A673 (cell line): ENCODE results near the gene CHCHD1. TPM values are rescaled to one million over a fixed set of nuclear protein-coding genes. Genes with fewer than 3 reads are reported as not detected.
"Not testable (repeated sequence)": the region's sequence is repeated elsewhere in the genome, so short reads cannot be mapped to it uniquely, and the experiment has no call there.

Source experiments
- BruUV-seq: library from RNA; stranded (reverse); fragments of 400-500 nt; replicated peaks from 2 replicates; lab custom pipeline; 2021; lab: Mats Ljungman, UMichigan
- CTCF ChIA-PET: fragments of 300-600 bp; sonication (Branson Sonifier 250); formaldehyde crosslinking; loops from one replicate; lab custom pipeline; 2022; ENCODE audit warnings: antibody characterized with exemption; lab: Charles Lee
- POLR2A ChIA-PET: fragments of 300-600 bp; sonication (Branson Sonifier 250); formaldehyde crosslinking; loops from one replicate; lab custom pipeline; 2022; ENCODE audit warnings: antibody characterized with exemption; ENCODE audit not compliant: low non-redundant PET; lab: Charles Lee
- DNase-seq: peaks from one replicate; pipeline ENCODE4 v3.0.0-alpha.2; 2015; ENCODE audit warnings: low spot score
- H3K27ac ChIP-seq: fragments of 200-600 bp; sonication (generic); 2 replicates; pipeline ENCODE4 v1.5.1; 2016; ENCODE audit warnings: mixed run types, low read depth, mild to moderate bottlenecking, mixed read lengths, antibody characterized with exemption, low read length; ENCODE audit not compliant: poor library complexity, severe bottlenecking
- H3K27me3 ChIP-seq: fragments of 200-600 bp; sonication (generic); replicated peaks from 2 replicates; pipeline ENCODE4 v1.6.1; 2017; ENCODE audit warnings: mixed run types, low read depth, mild to moderate bottlenecking, mixed read lengths, antibody characterized with exemption, low read length; ENCODE audit not compliant: insufficient read depth, poor library complexity
- H3K36me3 ChIP-seq: fragments of 200-600 bp; sonication (generic); 2 replicates; pipeline ENCODE4 v1.6.1; 2016; ENCODE audit warnings: mixed run types, mild to moderate bottlenecking, mixed read lengths, antibody characterized with exemption, low read length; ENCODE audit not compliant: insufficient read depth, poor library complexity, severe bottlenecking
- H3K4me1 ChIP-seq: fragments of 200-600 bp; sonication (generic); 2 replicates; pipeline ENCODE4 v1.6.1; 2017; ENCODE audit warnings: mixed run types, mild to moderate bottlenecking, mixed read lengths, antibody characterized with exemption, low read length; ENCODE audit not compliant: insufficient read depth, poor library complexity, severe bottlenecking
- H3K4me3 ChIP-seq: fragments of 200-600 bp; sonication (generic); 2 replicates; pipeline ENCODE4 v1.5.1; 2016; ENCODE audit warnings: low read depth, mixed run types, mild to moderate bottlenecking, mixed read lengths, low read length; ENCODE audit not compliant: poor library complexity, severe bottlenecking
- H3K9me3 ChIP-seq: fragments of 200-600 bp; sonication (generic); 2 replicates; pipeline ENCODE4 v1.6.1; 2016; ENCODE audit warnings: mixed run types, low read depth, mild to moderate bottlenecking, mixed read lengths, antibody characterized with exemption, low read length; ENCODE audit not compliant: poor library complexity, severe bottlenecking
- CTCF ChIP-seq: fragments of 300-800, 200-600 bp; sonication (generic); conservative IDR thresholded peaks from 2 replicates; pipeline ENCODE4 v1.5.1; 2017; ENCODE audit warnings: low read depth, mild to moderate bottlenecking, antibody characterized with exemption, low read length, moderate library complexity, mixed read lengths
- EZH2 ChIP-seq: fragments of 200-600 bp; sonication (generic); IDR thresholded peaks from 2 replicates; pipeline ENCODE4 v1.6.1; 2017; ENCODE audit warnings: borderline replicate concordance, low read depth, mild to moderate bottlenecking, mixed read lengths, antibody characterized with exemption, low read length; ENCODE audit not compliant: poor library complexity, severe bottlenecking
- intact Hi-C: fragments of 100-400 bp; cut with micrococcal nuclease; formaldehyde crosslinking; loops from one replicate; pipeline ENCODE4 v1.10.0; 2022; ENCODE audit not compliant: unreplicated experiment
- total RNA-seq: library from RNA; stranded (reverse); gene quantifications from 2 replicates; pipeline ENCODE4 v1.2.3, GENCODE V29; 2021

The CHCHD1 gene
- total RNA-seq, 1 experiment from 2014 or later, result 37.5 TPM

- intact Hi-C loops, result no loop called here
- Histone ChIP-seq H3K36me3 (peaks cover 3% of the 10 kb centered on the region), H3K27me3 (no peaks in the 10 kb centered on the region), H3K4me1 (no peaks in the 10 kb centered on the region), H3K27ac (no peak overlapping the region), H3K9me3 (no peaks in the 10 kb centered on the region), H3K4me3 (no peak overlapping the region)
- BruUV-seq, result no TSS peak
- CTCF ChIA-PET, result no interaction called here
- TF ChIP-seq CTCF, result no peak
- no peak for TF ChIP-seq EZH2
- no peak for DNase-seq
- POLR2A ChIA-PET, result interaction anchor here (0.6 kb wide), 1 partner anchor 50 kb away, joined by 3 read pairs; no protein-coding TSS in a partner anchor
Observed at GRCh38 chr10:73828161-73828560, 46.3 kb downstream of the CHCHD1 start.

GRCh38 chr10:73829090-73829489 lies 47.2 kb downstream of the CHCHD1 start:
- H3K27me3 ChIP-seq, DNase-seq, intact Hi-C loops, H3K27ac ChIP-seq, CTCF ChIA-PET, POLR2A ChIA-PET, BruUV-seq, H3K4me3 ChIP-seq, H3K4me1 ChIP-seq, H3K36me3 ChIP-seq, H3K9me3 ChIP-seq: not testable (repeated sequence)

Other genes with a start within 250 kb of the CHCHD1 start
- gene USP54, start 190.7 kb upstream of the CHCHD1 start, total RNA-seq, result 35.4 and 35.9 TPM in 2 replicates
- gene MYOZ1, start 140.6 kb upstream of the CHCHD1 start, total RNA-seq, result 0.19 TPM in 1 of 2 replicates, not detected in the other
- gene SYNPO2L, start 126.0 kb upstream of the CHCHD1 start, total RNA-seq, result 0.06 TPM in 1 of 2 replicates, not detected in the other
- gene AGAP5, start 83.9 kb upstream of the CHCHD1 start, total RNA-seq, result 5.7 and 6.4 TPM in 2 replicates
- gene SEC24C, start 37.7 kb upstream of the CHCHD1 start, total RNA-seq, result 71.2 and 74.9 TPM in 2 replicates
- 71.3 and 81.1 TPM in 2 replicates for gene ZSWIM8, start 3.6 kb downstream of the CHCHD1 start, total RNA-seq
- 23.1 and 28.9 TPM in 2 replicates for gene NDST2, start 29.6 kb downstream of the CHCHD1 start, total RNA-seq
- gene CAMK2G, start 92.5 kb downstream of the CHCHD1 start, total RNA-seq, result 32.7 and 40.3 TPM in 2 replicates
- gene PLAU, start 129.1 kb downstream of the CHCHD1 start, total RNA-seq, result 6.9 and 8.3 TPM in 2 replicates
- 159 and 176 TPM in 2 replicates for gene VCL, start 216.1 kb downstream of the CHCHD1 start, total RNA-seq